ENCODE data around the gene AGAP5.

DNA sequence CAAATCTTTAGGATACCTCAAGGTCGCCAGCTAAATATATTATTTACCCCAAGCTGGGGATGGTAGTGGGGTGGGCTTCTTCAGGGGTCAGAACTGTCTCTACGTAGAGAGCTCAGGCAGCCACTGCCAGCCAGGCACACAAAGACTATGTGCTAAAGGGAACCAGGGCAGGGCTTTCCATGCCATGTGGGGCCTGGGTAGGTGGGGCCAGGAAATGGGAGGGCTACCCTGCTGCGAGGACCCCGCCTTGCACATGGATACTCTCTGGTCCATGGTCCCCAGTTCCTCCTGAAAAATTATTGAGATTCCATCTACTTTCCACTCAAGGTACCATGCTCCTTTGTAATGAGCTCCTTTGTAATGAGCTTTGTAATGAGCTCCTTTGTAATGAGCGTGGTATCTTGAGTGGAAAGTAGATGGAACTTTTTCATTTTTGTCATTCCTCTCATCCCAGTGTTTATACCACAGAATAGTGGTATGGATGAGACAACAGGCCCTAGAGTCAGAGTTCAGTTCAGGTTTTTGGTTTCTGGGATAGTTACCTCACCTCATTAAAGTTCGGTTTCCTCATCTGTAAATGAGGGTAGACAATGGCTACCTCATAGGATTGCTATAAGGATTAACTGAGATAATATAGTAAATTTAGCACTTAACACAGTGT, 47.9 kb downstream of the AGAP5 start:
- TF ChIP-seq POLR2A (IDR thresholded peaks at IDR 0.05), result no peak
- TF ChIP-seq CTCF (IDR thresholded peaks at IDR 0.05), result no peak
- no peak for TF ChIP-seq EP300 (IDR thresholded peaks at IDR 0.05)
- no peak for TF ChIP-seq POLR2AphosphoS5 (IDR thresholded peaks at IDR 0.05)

All from gastroesophageal sphincter (tissue), 3 donors.